A549 (cell line): ENCODE results near the gene PNLIPRP3.

Source experiments
- JUNB ChIP-seq: fragments of >200 bp; sonication (Bioruptor Twin); formaldehyde crosslinking; IDR thresholded peaks from 2 replicates; pipeline ENCODE4 v1.6.1; 2016
- MAFK ChIP-seq: fragments of 450-650 bp; IDR thresholded peaks from 2 replicates; pipeline ENCODE4 v1.6.1; 2014; ENCODE audit not compliant: partially characterized antibody
- SMC3 ChIP-seq: fragments of >200 bp; sonication (Bioruptor Twin); formaldehyde crosslinking; IDR thresholded peaks from 3 replicates; pipeline ENCODE4 v1.6.1; 2018; ENCODE audit warnings: inconsistent platforms
- ZC3H11A ChIP-seq: fragments of 450-650 bp; IDR thresholded peaks from 2 replicates; pipeline ENCODE4 v1.6.1; 2014; ENCODE audit warnings: antibody characterized with exemption, mild to moderate bottlenecking
- TF ChIP-seq, protein P1 (sequence below): IDR thresholded peaks from 2 replicates; pipeline ENCODE4 v1.6.1; 2012
- TF ChIP-seq, protein P2 (sequence below): fragments of >200 bp; sonication (Bioruptor Twin); formaldehyde crosslinking; IDR thresholded peaks from 3 replicates; pipeline ENCODE4 v1.5.1; 2016
- TF ChIP-seq, protein P3 (sequence below): fragments of 450-650 bp; IDR thresholded peaks from 2 replicates; pipeline ENCODE4 v1.6.1; 2014; ENCODE audit warnings: antibody characterized with exemption

DNA sequence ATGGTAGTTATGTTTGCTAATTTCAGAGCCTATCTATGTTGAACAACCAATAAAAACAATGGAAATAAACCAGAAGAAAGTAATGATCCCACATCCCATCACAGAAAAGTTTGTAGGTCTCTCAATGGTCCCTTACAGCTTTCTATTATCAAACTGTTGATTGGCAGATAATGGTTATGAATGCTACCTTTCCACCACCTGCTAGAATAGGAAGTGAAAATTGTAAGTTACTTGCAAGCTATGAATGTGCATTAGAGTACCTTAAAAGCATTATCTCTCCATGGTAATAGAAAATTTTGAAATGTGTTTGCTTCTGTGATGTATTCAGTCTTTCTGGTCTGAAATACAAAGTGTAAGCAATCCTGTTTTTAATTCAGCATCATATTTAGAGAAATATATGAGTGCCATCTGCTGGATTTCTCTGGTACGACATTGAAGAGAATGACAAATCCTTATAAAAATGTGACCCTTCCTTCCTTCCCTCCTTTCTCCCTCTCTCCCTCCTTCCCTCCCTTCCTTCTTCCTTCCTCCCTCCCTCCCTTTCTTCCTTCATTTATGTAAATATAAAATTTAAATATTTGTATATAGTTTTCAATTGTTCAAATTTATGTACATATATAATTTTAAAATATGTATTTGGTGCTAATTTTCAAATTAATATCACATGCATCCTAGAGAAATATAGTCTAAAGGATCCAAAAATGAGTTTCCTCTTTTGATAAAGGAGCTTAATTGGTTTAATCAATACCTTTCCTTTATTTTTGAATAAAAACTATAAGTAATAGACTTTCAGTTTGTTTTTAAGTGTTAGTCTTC, 41.4 kb upstream of the PNLIPRP3 start:
- TF ChIP-seq, protein P1, sequence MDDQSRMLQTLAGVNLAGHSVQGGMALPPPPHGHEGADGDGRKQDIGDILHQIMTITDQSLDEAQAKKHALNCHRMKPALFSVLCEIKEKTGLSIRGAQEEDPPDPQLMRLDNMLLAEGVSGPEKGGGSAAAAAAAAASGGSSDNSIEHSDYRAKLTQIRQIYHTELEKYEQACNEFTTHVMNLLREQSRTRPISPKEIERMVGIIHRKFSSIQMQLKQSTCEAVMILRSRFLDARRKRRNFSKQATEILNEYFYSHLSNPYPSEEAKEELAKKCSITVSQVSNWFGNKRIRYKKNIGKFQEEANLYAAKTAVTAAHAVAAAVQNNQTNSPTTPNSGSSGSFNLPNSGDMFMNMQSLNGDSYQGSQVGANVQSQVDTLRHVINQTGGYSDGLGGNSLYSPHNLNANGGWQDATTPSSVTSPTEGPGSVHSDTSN = no peak
- TF ChIP-seq, protein P2, sequence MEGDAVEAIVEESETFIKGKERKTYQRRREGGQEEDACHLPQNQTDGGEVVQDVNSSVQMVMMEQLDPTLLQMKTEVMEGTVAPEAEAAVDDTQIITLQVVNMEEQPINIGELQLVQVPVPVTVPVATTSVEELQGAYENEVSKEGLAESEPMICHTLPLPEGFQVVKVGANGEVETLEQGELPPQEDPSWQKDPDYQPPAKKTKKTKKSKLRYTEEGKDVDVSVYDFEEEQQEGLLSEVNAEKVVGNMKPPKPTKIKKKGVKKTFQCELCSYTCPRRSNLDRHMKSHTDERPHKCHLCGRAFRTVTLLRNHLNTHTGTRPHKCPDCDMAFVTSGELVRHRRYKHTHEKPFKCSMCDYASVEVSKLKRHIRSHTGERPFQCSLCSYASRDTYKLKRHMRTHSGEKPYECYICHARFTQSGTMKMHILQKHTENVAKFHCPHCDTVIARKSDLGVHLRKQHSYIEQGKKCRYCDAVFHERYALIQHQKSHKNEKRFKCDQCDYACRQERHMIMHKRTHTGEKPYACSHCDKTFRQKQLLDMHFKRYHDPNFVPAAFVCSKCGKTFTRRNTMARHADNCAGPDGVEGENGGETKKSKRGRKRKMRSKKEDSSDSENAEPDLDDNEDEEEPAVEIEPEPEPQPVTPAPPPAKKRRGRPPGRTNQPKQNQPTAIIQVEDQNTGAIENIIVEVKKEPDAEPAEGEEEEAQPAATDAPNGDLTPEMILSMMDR = peak; percentile 77
- TF ChIP-seq SMC3 (peak; percentile 77), ZC3H11A (no peak), JUNB (no peak), MAFK (no peak)
- TF ChIP-seq, protein P3, sequence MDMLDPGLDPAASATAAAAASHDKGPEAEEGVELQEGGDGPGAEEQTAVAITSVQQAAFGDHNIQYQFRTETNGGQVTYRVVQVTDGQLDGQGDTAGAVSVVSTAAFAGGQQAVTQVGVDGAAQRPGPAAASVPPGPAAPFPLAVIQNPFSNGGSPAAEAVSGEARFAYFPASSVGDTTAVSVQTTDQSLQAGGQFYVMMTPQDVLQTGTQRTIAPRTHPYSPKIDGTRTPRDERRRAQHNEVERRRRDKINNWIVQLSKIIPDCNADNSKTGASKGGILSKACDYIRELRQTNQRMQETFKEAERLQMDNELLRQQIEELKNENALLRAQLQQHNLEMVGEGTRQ = no peak
